Transverse colon (tissue), 4 donors: ENCODE data around the gene MAN2B1. TPM values are rescaled to one million over a fixed set of nuclear protein-coding genes. Genes with fewer than 3 reads are reported as not detected.

Experiments
- DNase-seq: peaks from one replicate; pipeline ENCODE4 v3.0.0-alpha.2; 2019
- H3K27ac ChIP-seq, 4 donors: fragments of 200-600 bp; sonication (generic); 2 replicates each; pipeline ENCODE4 v1.5.1; 2016 to 2018; ENCODE audit warnings: inconsistent platforms in 4 of 4
- H3K27me3 ChIP-seq: fragments of 200-600 bp; sonication (generic); 2 replicates; pipeline ENCODE4 v1.5.1; 2017; ENCODE audit warnings: inconsistent platforms
- H3K36me3 ChIP-seq, 4 donors: fragments of 200-600 bp; sonication (generic); 2 replicates each; pipeline ENCODE4 v1.5.1; 2017 to 2019; ENCODE audit warnings: inconsistent platforms in 4 of 4
- H3K4me1 ChIP-seq, 4 donors: fragments of 200-600 bp; sonication (generic); 2 replicates each; pipeline ENCODE4 v1.5.1; 2017 to 2020; ENCODE audit warnings: inconsistent platforms in 4 of 4
- H3K4me3 ChIP-seq, 4 donors: fragments of 200-600 bp; sonication (generic); 1 replicate in 1 of 4; 2 replicates in 3 of 4; pipeline versions ENCODE4 v1.5.1 to v1.6.1; 2017 to 2019; ENCODE audit warnings: inconsistent platforms in 4 of 4
- H3K9me3 ChIP-seq, 2 donors: fragments of 200-600 bp; sonication (generic); 2 replicates each; pipeline ENCODE4 v1.5.1; 2017 to 2019; ENCODE audit warnings: inconsistent platforms in 2 of 2
- EP300 ChIP-seq: sonication (generic); formaldehyde crosslinking; IDR thresholded peaks from one replicate; pipeline ENCODE4 v1.6.1; 2017; ENCODE audit warnings: antibody characterized with exemption, low read depth
- POLR2A ChIP-seq: fragments of 450-650 bp; IDR thresholded peaks from one replicate; pipeline ENCODE4 v1.6.1; 2016; ENCODE audit warnings: antibody characterized with exemption, mild to moderate bottlenecking, moderate library complexity
- POLR2AphosphoS5 ChIP-seq, 3 donors: sonication (generic); formaldehyde crosslinking; IDR thresholded peaks; one replicate each; pipeline ENCODE4 v1.6.1; 2016; ENCODE audit warnings: antibody characterized with exemption in 3 of 3
- WGBS, 2 donors: methylation state at CpG; one replicate each; pipeline ENCODE4 v1.1.5; 2018; ENCODE audit warnings: low coverage in 1 of 2; 5-methylcytosine and 5-hydroxymethylcytosine counted together
- in situ Hi-C, 4 donors: fragments of 200-750 bp; cut with MboI; loops; one replicate each; pipeline versions ENCODE4 v1.15.0 to v1.15.1; 2017; ENCODE audit warnings: low sequenced_read_pairs in 3 of 4, low pct_ligation_motif_present in 1 of 4, low pct_unique_long_range_greater_than_20kb in 1 of 4
- intact Hi-C: fragments of 100-400 bp; cut with DNase I; formaldehyde crosslinking; loops from one replicate; pipeline ENCODE4 v1.15.1; 2023; ENCODE audit warnings: low total_unique reads
- total RNA-seq, 4 donors: library from RNA; depleted of rRNA; stranded (reverse); fragments of >200 nt; gene quantifications; one replicate each; pipeline ENCODE4 v1.1.0, GENCODE V29; 2016
- TF ChIP-seq, protein P1 (sequence below), 5 experiments: fragments of 200-600 bp in 3 of 5; fragments of 450-650 bp in 2 of 5; sonication (generic) in 3 of 5; IDR thresholded peaks; 1 replicate in 2 of 5; 2 replicates in 3 of 5; pipeline ENCODE4 v1.5.1; 2016 to 2017; ENCODE audit warnings: antibody characterized with exemption in 5 of 5, inconsistent platforms in 3 of 5, mild to moderate bottlenecking in 2 of 5, moderate library complexity in 1 of 5

Gene MAN2B1
- total RNA-seq, 4 donors from 2014 or later = 52.4 to 272 (median 70.1) TPM

DNA sequence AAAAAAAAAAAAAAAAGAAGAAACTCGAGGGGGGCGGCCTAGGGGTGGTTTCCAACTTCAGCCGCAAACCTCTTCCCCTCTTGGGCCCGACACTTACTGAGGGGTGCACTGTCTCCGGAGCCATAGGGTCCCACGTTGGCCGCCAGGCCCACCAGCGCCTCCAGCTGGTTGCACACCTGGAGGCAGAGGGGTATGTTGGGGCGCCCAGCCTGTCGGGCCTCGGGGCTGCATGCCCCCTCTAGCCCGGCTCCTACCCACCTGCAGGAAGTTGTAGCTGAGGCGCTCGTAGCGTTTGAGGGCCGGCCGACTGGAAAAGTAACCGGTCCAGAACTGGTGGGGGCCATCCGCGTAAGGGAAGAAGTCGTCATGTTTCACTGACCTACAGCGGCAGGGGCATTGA, 8.6 kb downstream of the MAN2B1 start:
- no peak for DNase-seq
- Histone ChIP-seq H3K36me3 (peaks cover 0 to 19% (median 8%) of the 10 kb centered on the region in 4 donors), H3K4me1 (no peaks in the 10 kb centered on the region), H3K27me3 (no peaks in the 10 kb centered on the region), H3K4me3 (no peak overlapping the region), H3K9me3 (no peaks in the 10 kb centered on the region), H3K27ac (no peak overlapping the region)
- TF ChIP-seq, protein P1, sequence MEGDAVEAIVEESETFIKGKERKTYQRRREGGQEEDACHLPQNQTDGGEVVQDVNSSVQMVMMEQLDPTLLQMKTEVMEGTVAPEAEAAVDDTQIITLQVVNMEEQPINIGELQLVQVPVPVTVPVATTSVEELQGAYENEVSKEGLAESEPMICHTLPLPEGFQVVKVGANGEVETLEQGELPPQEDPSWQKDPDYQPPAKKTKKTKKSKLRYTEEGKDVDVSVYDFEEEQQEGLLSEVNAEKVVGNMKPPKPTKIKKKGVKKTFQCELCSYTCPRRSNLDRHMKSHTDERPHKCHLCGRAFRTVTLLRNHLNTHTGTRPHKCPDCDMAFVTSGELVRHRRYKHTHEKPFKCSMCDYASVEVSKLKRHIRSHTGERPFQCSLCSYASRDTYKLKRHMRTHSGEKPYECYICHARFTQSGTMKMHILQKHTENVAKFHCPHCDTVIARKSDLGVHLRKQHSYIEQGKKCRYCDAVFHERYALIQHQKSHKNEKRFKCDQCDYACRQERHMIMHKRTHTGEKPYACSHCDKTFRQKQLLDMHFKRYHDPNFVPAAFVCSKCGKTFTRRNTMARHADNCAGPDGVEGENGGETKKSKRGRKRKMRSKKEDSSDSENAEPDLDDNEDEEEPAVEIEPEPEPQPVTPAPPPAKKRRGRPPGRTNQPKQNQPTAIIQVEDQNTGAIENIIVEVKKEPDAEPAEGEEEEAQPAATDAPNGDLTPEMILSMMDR (IDR thresholded peaks at IDR 0.05) = no peak
- TF ChIP-seq POLR2A (no peak), POLR2AphosphoS5 (IDR thresholded peaks at IDR 0.05) (no peak), EP300 (no peak)
- WGBS, 2 donors = 96% methylated on average over 19 of the region's 22 CpGs; no CpG with 5 or more reads in 1 of the 2 donors
- in situ Hi-C loops (no loop called here), intact Hi-C loops (no loop called here)

DNA sequence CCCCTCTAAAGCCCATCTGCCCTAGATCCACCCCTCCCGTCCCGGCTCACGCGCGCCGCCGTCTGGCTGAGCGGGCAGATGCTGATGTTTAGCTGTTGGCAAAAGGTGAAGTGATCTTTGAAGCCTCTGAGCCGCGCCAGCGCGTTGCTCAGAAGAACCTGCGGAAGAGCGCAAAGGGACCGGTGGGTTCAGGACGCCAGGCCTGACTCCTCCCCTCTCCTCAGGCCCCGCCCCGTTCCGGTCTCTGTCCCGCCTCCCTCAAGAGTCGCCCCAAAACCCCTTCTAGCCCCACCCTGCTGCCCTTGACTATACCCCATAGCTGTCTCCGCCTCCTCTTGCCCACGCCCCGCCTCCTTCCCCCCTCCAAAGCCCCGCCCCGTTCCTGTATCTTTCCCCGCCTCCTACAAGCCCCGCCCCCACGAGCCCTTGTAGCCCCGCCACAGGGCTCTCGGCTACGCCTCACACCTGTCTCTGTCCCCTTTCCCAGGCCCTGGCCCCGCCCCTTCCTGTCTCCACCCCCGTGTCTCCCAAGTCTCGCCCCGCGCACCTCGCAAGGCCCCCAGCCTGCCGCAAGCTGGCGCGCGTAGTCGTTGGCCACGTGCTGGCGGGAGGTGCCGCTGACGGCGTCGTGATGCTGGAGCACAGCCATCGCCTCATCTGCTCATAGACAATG, 9.5 kb downstream of the MAN2B1 start:
- Histone ChIP-seq H3K4me1 (no peaks in the 10 kb centered on the region), H3K27ac (no peak overlapping the region), H3K9me3 (no peaks in the 10 kb centered on the region), H3K27me3 (no peaks in the 10 kb centered on the region), H3K4me3 (no peak overlapping the region), H3K36me3 (peaks cover 0 to 17% (median 8%) of the 10 kb centered on the region in 4 donors)
- TF ChIP-seq, protein P1 (IDR thresholded peaks at IDR 0.05) = no peak
- TF ChIP-seq POLR2AphosphoS5 (IDR thresholded peaks at IDR 0.05) (no peak), POLR2A (no peak), EP300 (no peak)
- in situ Hi-C loops (no loop called here), intact Hi-C loops (no loop called here)
- no peak for DNase-seq
- 88 to 100% methylated on average over 6 to 50 of the region's 50 CpGs for whole genome bisulfite sequencing, 2 donors

DNA sequence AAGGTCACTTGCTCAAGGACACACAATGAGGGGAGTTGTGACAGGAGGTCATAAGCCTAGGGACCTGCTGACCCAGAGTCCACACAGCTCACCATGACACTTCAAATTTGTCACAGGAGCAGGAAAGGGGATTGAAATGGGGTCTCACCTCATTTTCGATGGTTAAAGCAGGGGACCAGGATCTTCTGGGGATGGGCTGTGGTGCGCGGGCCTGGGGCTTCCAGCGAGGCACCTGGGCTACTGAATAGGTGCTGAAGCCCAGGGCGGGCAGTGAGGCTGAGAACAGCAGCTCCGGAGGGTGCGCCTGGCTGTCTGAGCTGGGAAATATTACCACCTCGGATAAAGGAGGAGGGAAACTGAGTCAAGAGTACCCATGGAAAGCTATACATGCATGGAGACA, 11.0 kb downstream of the MAN2B1 start:
- in situ Hi-C loops = no loop called here
- intact Hi-C loops = no loop called here
- Histone ChIP-seq H3K4me3 (no peak overlapping the region), H3K36me3 (peaks cover 0 to 15% (median 6%) of the 10 kb centered on the region in 4 donors), H3K4me1 (no peaks in the 10 kb centered on the region), H3K9me3 (no peaks in the 10 kb centered on the region), H3K27me3 (no peaks in the 10 kb centered on the region), H3K27ac (no peak overlapping the region)
- whole genome bisulfite sequencing, 2 donors = 96 to 100% methylated on average over 1 to 8 of the region's 8 CpGs
- DNase-seq = no peak
- TF ChIP-seq, protein P1 (IDR thresholded peaks at IDR 0.05) = no peak
- TF ChIP-seq POLR2A (no peak), EP300 (no peak), POLR2AphosphoS5 (IDR thresholded peaks at IDR 0.05) (no peak)

DNA sequence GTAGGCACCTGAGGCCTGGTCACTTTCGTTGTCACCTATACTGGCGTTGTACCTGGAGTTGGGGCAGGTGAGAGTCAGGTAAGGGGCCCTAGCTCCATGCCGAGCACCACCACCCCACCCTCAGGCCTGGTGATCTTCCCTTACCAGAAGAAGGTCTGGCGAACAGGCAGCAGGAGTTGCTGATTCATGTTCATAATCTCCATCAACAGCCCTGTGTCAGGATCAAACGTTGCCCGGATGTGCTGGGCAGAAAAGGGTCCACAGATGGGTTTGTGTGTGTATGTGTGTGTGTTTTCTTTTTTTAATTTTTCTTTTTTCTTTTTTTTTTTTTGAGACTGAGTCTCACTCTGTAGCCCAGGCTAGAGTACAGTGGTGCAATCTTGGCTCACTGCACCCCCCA, 14.3 kb downstream of the MAN2B1 start:
- no peaks in the 10 kb centered on the region for H3K27me3 ChIP-seq
- no peak for TF ChIP-seq POLR2A
- no peak for TF ChIP-seq EP300
- TF ChIP-seq, protein P1 (IDR thresholded peaks at IDR 0.05) = no peak
- TF ChIP-seq POLR2AphosphoS5 (IDR thresholded peaks at IDR 0.05) = no peak
- intact Hi-C loops (no loop called here), in situ Hi-C loops (no loop called here)
- H3K9me3 ChIP-seq = no peaks in the 10 kb centered on the region
- H3K27ac ChIP-seq = no peak overlapping the region
- 76 to 96% methylated on average over 2 to 6 of the region's 6 CpGs for WGBS, 2 donors
- no peak overlapping the region for H3K4me3 ChIP-seq
- peaks cover 3 to 11% (median 9%) of the 10 kb centered on the region in 4 donors for H3K4me1 ChIP-seq
- peaks cover 0 to 9% (median 2%) of the 10 kb centered on the region in 4 donors for H3K36me3 ChIP-seq
- no peak for DNase-seq
